ENCODE data around the gene SH2D3C. TPM values are rescaled to one million over a fixed set of nuclear protein-coding genes. Genes with fewer than 3 reads are reported as not detected.

Gene SH2D3C
- total RNA-seq, 1 donor from 2014 or later, result 59.4 TPM

- peak; percentile 68 to 70 for ATAC-seq
- TF ChIP-seq, protein P1, sequence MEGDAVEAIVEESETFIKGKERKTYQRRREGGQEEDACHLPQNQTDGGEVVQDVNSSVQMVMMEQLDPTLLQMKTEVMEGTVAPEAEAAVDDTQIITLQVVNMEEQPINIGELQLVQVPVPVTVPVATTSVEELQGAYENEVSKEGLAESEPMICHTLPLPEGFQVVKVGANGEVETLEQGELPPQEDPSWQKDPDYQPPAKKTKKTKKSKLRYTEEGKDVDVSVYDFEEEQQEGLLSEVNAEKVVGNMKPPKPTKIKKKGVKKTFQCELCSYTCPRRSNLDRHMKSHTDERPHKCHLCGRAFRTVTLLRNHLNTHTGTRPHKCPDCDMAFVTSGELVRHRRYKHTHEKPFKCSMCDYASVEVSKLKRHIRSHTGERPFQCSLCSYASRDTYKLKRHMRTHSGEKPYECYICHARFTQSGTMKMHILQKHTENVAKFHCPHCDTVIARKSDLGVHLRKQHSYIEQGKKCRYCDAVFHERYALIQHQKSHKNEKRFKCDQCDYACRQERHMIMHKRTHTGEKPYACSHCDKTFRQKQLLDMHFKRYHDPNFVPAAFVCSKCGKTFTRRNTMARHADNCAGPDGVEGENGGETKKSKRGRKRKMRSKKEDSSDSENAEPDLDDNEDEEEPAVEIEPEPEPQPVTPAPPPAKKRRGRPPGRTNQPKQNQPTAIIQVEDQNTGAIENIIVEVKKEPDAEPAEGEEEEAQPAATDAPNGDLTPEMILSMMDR (IDR thresholded peaks at IDR 0.05), result no peak
- intact Hi-C loops (cut with DNase I), result no loop called here
- Histone ChIP-seq H3K27me3 (ENCODE audit: low read depth) (no peaks in the 10 kb centered on the region), H3K9me3 (no peaks in the 10 kb centered on the region), H3K27ac (no peak overlapping the region), H3K36me3 (no peaks in the 10 kb centered on the region), H3K4me3 (no peak overlapping the region), H3K4me1 (peaks cover 18% of the 10 kb centered on the region)
- DNase-seq, result no peak
Measured at GRCh38 chr9:127723444-127723843, 55.0 kb downstream of the SH2D3C start.

DNA sequence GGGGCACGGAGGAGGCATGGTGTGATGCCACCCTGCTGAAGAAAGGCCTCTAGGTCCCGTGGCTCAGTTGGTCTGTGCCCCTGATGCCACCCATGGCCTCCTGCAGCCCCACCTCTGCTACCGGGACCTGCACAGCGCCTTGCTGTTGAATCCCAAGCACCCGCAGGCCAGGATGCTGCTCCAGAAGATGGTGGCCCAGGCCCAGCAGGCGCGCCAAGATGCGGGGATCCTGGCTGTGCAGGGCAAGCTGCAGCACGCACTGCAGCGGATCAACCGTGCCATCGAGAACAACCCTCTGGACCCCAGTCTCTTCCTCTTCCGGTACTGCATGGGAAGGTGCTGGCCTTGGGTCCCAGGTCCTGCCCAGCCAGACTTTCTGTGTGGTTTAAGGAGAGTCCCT is 55.5 kb downstream of the SH2D3C start:
- H3K4me1 ChIP-seq, result peaks cover 18% of the 10 kb centered on the region
- DNase-seq (no peak), ATAC-seq (no peak)
- H3K4me3 ChIP-seq, result no peak overlapping the region
- H3K36me3 ChIP-seq, result no peaks in the 10 kb centered on the region
- intact Hi-C loops (cut with DNase I), result no loop called here
- no peak overlapping the region for H3K27ac ChIP-seq
- no peaks in the 10 kb centered on the region for H3K9me3 ChIP-seq
- H3K27me3 ChIP-seq (ENCODE audit: low read depth), result no peaks in the 10 kb centered on the region
- TF ChIP-seq, protein P1 (IDR thresholded peaks at IDR 0.05), result no peak

DNA sequence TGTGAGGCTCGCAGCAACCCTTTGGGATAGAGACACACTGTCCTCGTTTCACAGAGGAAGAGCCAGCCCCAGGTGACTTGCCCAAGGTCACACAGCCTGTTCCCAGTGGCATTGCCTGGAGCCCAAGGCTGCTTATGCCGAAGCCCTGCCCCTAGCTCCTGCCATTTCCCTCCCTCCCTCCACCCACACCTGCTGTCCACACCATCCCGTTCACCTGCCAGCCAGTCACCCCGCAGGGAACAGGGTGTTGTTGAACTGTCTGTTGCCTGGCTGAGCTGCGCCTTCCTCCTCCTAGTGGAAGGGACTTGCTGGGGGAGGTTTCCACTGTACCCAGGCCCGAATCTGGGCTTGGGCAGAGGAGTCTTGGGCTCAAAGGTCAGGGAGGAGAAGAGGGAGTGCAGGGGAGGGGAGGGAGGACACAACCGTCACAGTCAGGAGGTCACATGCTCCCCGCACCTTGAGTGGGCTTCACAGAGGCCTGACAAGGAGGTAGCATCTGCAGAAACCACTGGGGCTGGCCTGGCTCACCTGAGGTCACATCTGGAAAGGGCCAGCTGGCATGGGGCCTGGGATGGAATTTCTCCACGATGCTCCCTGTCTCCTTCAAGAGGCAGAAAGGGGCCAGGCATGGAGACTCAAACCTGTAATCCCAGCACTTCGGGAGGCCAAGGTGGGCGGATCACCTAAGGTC is 56.3 kb downstream of the SH2D3C start:
- TF ChIP-seq, protein P1 (IDR thresholded peaks at IDR 0.05), result no peak
- Histone ChIP-seq H3K36me3 (no peaks in the 10 kb centered on the region), H3K4me1 (peaks cover 18% of the 10 kb centered on the region), H3K4me3 (no peak overlapping the region), H3K9me3 (no peaks in the 10 kb centered on the region), H3K27me3 (ENCODE audit: low read depth) (no peaks in the 10 kb centered on the region), H3K27ac (no peak overlapping the region)
- DNase-seq, result peak; percentile 26
- no peak for ATAC-seq
- intact Hi-C loops (cut with DNase I), result no loop called here

DNA sequence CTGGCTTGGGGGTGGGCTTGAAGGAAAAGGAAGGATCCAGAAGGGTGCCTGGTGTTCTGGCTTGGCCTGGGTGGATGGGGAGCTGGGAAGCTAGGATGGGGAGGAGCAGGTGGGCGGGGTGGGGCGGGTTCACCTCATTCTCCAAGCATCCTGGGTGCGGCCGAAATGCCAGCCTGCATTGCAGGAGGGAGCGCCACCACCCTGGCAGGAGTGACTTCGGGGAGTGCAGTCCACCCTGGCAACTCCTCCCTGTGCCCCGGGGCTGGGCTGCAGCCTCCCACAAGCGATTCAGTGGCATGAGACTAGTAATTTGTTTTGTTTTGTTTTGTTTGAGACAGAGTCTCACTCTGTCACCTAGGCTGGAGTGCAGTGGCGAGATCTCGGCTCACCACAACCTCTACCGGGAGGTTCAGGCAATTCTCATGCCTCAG is 57.1 kb downstream of the SH2D3C start:
- ATAC-seq (peak in 1 of 2 donors; percentile 9), DNase-seq (no peak)
- no peak overlapping the region for H3K27ac ChIP-seq
- H3K4me1 ChIP-seq, result peaks cover 18% of the 10 kb centered on the region
- H3K4me3 ChIP-seq, result no peak overlapping the region
- TF ChIP-seq, protein P1 (IDR thresholded peaks at IDR 0.05), result no peak
- H3K9me3 ChIP-seq, result no peaks in the 10 kb centered on the region
- no peaks in the 10 kb centered on the region for H3K27me3 ChIP-seq (ENCODE audit: low read depth)
- intact Hi-C loops (cut with DNase I), result no loop called here
- H3K36me3 ChIP-seq, result no peaks in the 10 kb centered on the region

- H3K27me3 ChIP-seq (ENCODE audit: low read depth), result no peaks in the 10 kb centered on the region
- peaks cover 24% of the 10 kb centered on the region for H3K4me1 ChIP-seq
- intact Hi-C loops (cut with DNase I), result no loop called here
- H3K36me3 ChIP-seq, result no peaks in the 10 kb centered on the region
- H3K9me3 ChIP-seq, result no peaks in the 10 kb centered on the region
- ATAC-seq, result no peak
- no peak for DNase-seq
- TF ChIP-seq, protein P1 (IDR thresholded peaks at IDR 0.05), result no peak
- no peak overlapping the region for H3K27ac ChIP-seq
- no peak overlapping the region for H3K4me3 ChIP-seq
Measured at GRCh38 chr9:127720865-127721227, 57.6 kb downstream of the SH2D3C start.

Measured in lower lobe of right lung (tissue), 2 donors.